H9 (cell line): Measurements from ENCODE around the gene RRP36. TPM values are rescaled to one million over a fixed set of nuclear protein-coding genes. Genes with fewer than 3 reads are reported as not detected.
A peak's percentile ranks its signal among the peaks of the same experiment; 100 is the strongest.

ENCODE experiments used
- DNase-seq: peaks from one replicate; pipeline ENCODE4 v3.0.0-alpha.2; 2017
- H2AFZ ChIP-seq: one replicate; pipeline ENCODE4 v1.6.1; 2013; ENCODE audit warnings: mild to moderate bottlenecking, low read length, control low read depth, moderate library complexity
- H2AK5ac ChIP-seq: 2 replicates; pipeline ENCODE4 v1.6.1; 2013; ENCODE audit warnings: low read length, control low read depth, mixed read lengths; ENCODE audit not compliant: insufficient read length
- H2BK120ac ChIP-seq: one replicate; pipeline ENCODE4 v1.6.1; 2013; ENCODE audit warnings: low read depth, mild to moderate bottlenecking, low read length, control low read depth, inconsistent platforms; ENCODE audit not compliant: poor library complexity, severe bottlenecking
- H2BK12ac ChIP-seq: 2 replicates; pipeline ENCODE4 v1.6.1; 2013; ENCODE audit warnings: low read length, control low read depth, mixed read lengths, low read depth; ENCODE audit not compliant: insufficient read length
- H2BK15ac ChIP-seq: 2 replicates; pipeline ENCODE4 v1.6.1; 2013; ENCODE audit warnings: low read depth, low read length, control low read depth
- H2BK20ac ChIP-seq: one replicate; pipeline ENCODE4 v1.6.1; 2013; ENCODE audit warnings: low read depth, mild to moderate bottlenecking, low read length, control low read depth, inconsistent platforms; ENCODE audit not compliant: poor library complexity, severe bottlenecking
- H2BK5ac ChIP-seq: 2 replicates; pipeline ENCODE4 v1.6.1; 2013; ENCODE audit warnings: low read length, control low read depth, mixed read lengths; ENCODE audit not compliant: insufficient read length
- H3K14ac ChIP-seq: 2 replicates; pipeline ENCODE4 v1.6.1; 2013; ENCODE audit warnings: low read length, control low read depth; ENCODE audit not compliant: insufficient read depth
- H3K18ac ChIP-seq: 2 replicates; pipeline ENCODE4 v1.6.1; 2013; ENCODE audit warnings: low read depth, mild to moderate bottlenecking, mixed read lengths, low read length, control low read depth; ENCODE audit not compliant: insufficient read length
- H3K23ac ChIP-seq: 2 replicates; pipeline ENCODE4 v1.6.1; 2013; ENCODE audit warnings: low read length, control low read depth, mixed read lengths, low read depth; ENCODE audit not compliant: insufficient read length
- H3K23me2 ChIP-seq: 2 replicates; pipeline ENCODE4 v1.6.1; 2013; ENCODE audit warnings: low read depth, mild to moderate bottlenecking, mixed read lengths, low read length, control low read depth; ENCODE audit not compliant: insufficient read length, poor library complexity, severe bottlenecking
- H3K27ac ChIP-seq: 2 replicates; pipeline ENCODE4 v1.5.1; 2013; ENCODE audit warnings: low read length, control low read depth, mixed read lengths, low read depth; ENCODE audit not compliant: insufficient read length
- H3K27me3 ChIP-seq: 2 replicates; pipeline ENCODE4 v1.6.1; 2013; ENCODE audit warnings: low read length, control low read depth, inconsistent platforms; ENCODE audit not compliant: insufficient read depth
- H3K4ac ChIP-seq: 2 replicates; pipeline ENCODE4 v1.6.1; 2013; ENCODE audit warnings: low read depth, mild to moderate bottlenecking, control low read depth, inconsistent platforms, low read length, moderate library complexity
- H3K4me1 ChIP-seq: 2 replicates; pipeline ENCODE4 v1.6.1; 2013; ENCODE audit warnings: low read length, control low read depth, inconsistent platforms; ENCODE audit not compliant: insufficient read depth
- H3K4me2 ChIP-seq: 2 replicates; pipeline ENCODE4 v1.6.1; 2013; ENCODE audit warnings: low read length, control low read depth, mixed read lengths; ENCODE audit not compliant: insufficient read length, insufficient read depth
- H3K56ac ChIP-seq: 2 replicates; pipeline ENCODE4 v1.6.1; 2013; ENCODE audit warnings: low read depth, mild to moderate bottlenecking, mixed read lengths, low read length, control low read depth; ENCODE audit not compliant: insufficient read length
- H3K79me1 ChIP-seq: 2 replicates; pipeline ENCODE4 v1.6.1; 2013; ENCODE audit warnings: low read depth, mild to moderate bottlenecking, moderate library complexity, low read length, control low read depth, inconsistent platforms; ENCODE audit not compliant: insufficient read depth, poor library complexity, severe bottlenecking
- H3K79me2 ChIP-seq: 2 replicates; pipeline ENCODE4 v1.6.1; 2013; ENCODE audit warnings: low read length, control low read depth, inconsistent platforms; ENCODE audit not compliant: insufficient read depth
- H3K9ac ChIP-seq: 2 replicates; pipeline ENCODE4 v1.6.1; 2013; ENCODE audit warnings: low read length, control low read depth, mixed read lengths; ENCODE audit not compliant: insufficient read length; ENCODE audit errors: extremely low read depth
- H3K9me3 ChIP-seq: one replicate; pipeline ENCODE4 v1.6.1; 2013; ENCODE audit warnings: low read depth, low read length, inconsistent platforms; ENCODE audit not compliant: control insufficient read depth
- H3T11ph ChIP-seq: one replicate; pipeline ENCODE4 v1.6.1; 2013; ENCODE audit warnings: mild to moderate bottlenecking, low read length, control low read depth, inconsistent platforms
- H4K20me1 ChIP-seq: one replicate; pipeline ENCODE4 v1.6.1; 2013; ENCODE audit not compliant: control insufficient read depth, insufficient read length, insufficient read depth
- H4K5ac ChIP-seq: 2 replicates; pipeline ENCODE4 v1.6.1; 2013; ENCODE audit warnings: low read depth, mild to moderate bottlenecking, mixed read lengths, low read length, control low read depth; ENCODE audit not compliant: insufficient read length
- H4K8ac ChIP-seq: replicated peaks from 2 replicates; pipeline ENCODE4 v1.6.1; 2013; ENCODE audit warnings: low read length, control low read depth, mixed read lengths, low read depth; ENCODE audit not compliant: insufficient read length
- H4K91ac ChIP-seq: 2 replicates; pipeline ENCODE4 v1.6.1; 2013; ENCODE audit warnings: low read depth, mild to moderate bottlenecking, moderate library complexity, mixed read lengths, low read length, control low read depth; ENCODE audit not compliant: insufficient read length
- H3K27ac Mint-ChIP-seq, 3 experiments: 2 replicates in 2 of 3; 3 replicates in 1 of 3; pipeline ENCODE4 v1.8.0; 2020 to 2021; ENCODE audit warnings: mixed read lengths in 3 of 3, mild to moderate bottlenecking in 1 of 3, moderate library complexity in 1 of 3
- H3K27me3 Mint-ChIP-seq: 2 replicates; pipeline ENCODE4 v1.8.0; 2021; ENCODE audit warnings: low read depth, mild to moderate bottlenecking, moderate library complexity, mixed read lengths
- H3K36me3 Mint-ChIP-seq, 3 experiments: 2 replicates in 2 of 3; 3 replicates in 1 of 3; pipeline ENCODE4 v1.8.0; 2020 to 2021; ENCODE audit warnings: low read depth in 3 of 3, mixed read lengths in 3 of 3; ENCODE audit not compliant: insufficient read depth in 1 of 3
- H3K4me1 Mint-ChIP-seq, 2 experiments: 2 replicates each; pipeline ENCODE4 v1.8.0; 2020; ENCODE audit warnings: mixed read lengths in 2 of 2
- H3K4me3 Mint-ChIP-seq, 2 experiments: 2 replicates in 1 of 2; 3 replicates in 1 of 2; pipeline ENCODE4 v1.8.0; 2020 to 2021; ENCODE audit warnings: mild to moderate bottlenecking in 2 of 2, mixed read lengths in 2 of 2, moderate library complexity in 1 of 2
- H3K9me3 Mint-ChIP-seq, 2 experiments: 2 replicates in 1 of 2; 3 replicates in 1 of 2; pipeline ENCODE4 v1.8.0; 2020; ENCODE audit warnings: mild to moderate bottlenecking in 2 of 2, mixed read lengths in 2 of 2, moderate library complexity in 1 of 2
- WGBS: extraction: QIAGEN DNeasy Blood & Tissue Kit; methylation state at CpG from one replicate; pipeline ENCODE4 v1.1.7; 2013; ENCODE audit warnings: missing lambda C conversion rate, low lambda C conversion rate, mixed read lengths; ENCODE audit not compliant: insufficient read length; ENCODE audit errors: extremely low coverage; 5-methylcytosine and 5-hydroxymethylcytosine counted together
- total RNA-seq: library from RNA; stranded (reverse); gene quantifications from 2 replicates; pipeline ENCODE4 v1.2.1, GENCODE V29; 2021
- TF ChIP-seq, protein P1 (sequence below): fragments of 200-600 bp; sonication (generic); conservative IDR thresholded peaks from 3 replicates; pipeline ENCODE4 v1.8.0; 2021; ENCODE audit warnings: antibody characterized with exemption, mild to moderate bottlenecking

Gene RRP36
- total RNA-seq, 1 experiment from 2014 or later: 117 TPM

DNA sequence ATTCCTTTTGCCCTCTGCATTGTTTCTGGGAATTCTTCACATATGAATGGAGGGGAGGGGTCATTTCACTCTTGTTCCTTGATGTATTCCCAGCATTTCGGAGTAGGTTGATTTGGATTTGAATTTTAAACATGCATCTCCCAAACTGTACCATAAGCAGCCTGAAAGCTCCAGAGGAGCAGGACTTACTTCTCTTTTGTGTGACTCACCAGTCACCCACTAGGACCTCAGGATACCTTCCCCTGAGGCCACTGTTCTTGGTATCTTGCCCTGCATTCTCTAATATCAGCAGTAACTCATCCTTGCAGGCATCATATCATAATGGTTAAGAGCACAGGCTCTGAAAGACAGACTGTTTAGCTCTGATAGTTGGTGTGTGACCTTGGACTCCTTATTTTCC, 37.1 kb downstream of the RRP36 start:
- no peak overlapping the region for H3K27ac ChIP-seq
- no peak for DNase-seq

More for the DNA sequence above, 37.1 kb downstream of the RRP36 start:
- Mint-ChIP-seq H3K9me3 (peaks cover 0 to 3% of the 10 kb centered on the region in 2 experiments; a peak in 1 of 5 replicates), H3K36me3 (peaks cover 15 to 39% (median 25%) of the 10 kb centered on the region in 3 experiments), H3K4me1 (peaks cover 24 to 29% of the 10 kb centered on the region in 2 experiments), H3K27ac (peak overlapping the region in 2 of 3 experiments; percentile 98 to 100; a peak in 3 of 7 replicates), H3K4me3 (peak overlapping the region; percentile 93 to 96), H3K27me3 (no peaks in the 10 kb centered on the region)
- 0 out of 2 replicates have a peak, but pooled peaks cover 4% of the 10 kb centered on the region for H3K4me1 ChIP-seq
- no peaks in the 10 kb centered on the region for H3K9me3 ChIP-seq
- H3K79me2 ChIP-seq: peaks cover 10% of the 10 kb centered on the region; the same call in 1 of the 2 replicates
- no peak overlapping the region for H2BK12ac ChIP-seq
- H2BK5ac ChIP-seq: no peak overlapping the region
- H4K20me1 ChIP-seq: no peaks in the 10 kb centered on the region
- no peak overlapping the region for H4K5ac ChIP-seq
- no CpG with 5 or more reads among the region's 1 CpG for WGBS
- H3K4ac ChIP-seq: no peak overlapping the region
- no peak overlapping the region for H3K23ac ChIP-seq
- no peak overlapping the region for H2BK120ac ChIP-seq
- H2BK20ac ChIP-seq: no peak overlapping the region
- H4K91ac ChIP-seq: no peak overlapping the region
- H3K23me2 ChIP-seq: no peaks in the 10 kb centered on the region
- H2AFZ ChIP-seq: no peak overlapping the region
- TF ChIP-seq, protein P1, sequence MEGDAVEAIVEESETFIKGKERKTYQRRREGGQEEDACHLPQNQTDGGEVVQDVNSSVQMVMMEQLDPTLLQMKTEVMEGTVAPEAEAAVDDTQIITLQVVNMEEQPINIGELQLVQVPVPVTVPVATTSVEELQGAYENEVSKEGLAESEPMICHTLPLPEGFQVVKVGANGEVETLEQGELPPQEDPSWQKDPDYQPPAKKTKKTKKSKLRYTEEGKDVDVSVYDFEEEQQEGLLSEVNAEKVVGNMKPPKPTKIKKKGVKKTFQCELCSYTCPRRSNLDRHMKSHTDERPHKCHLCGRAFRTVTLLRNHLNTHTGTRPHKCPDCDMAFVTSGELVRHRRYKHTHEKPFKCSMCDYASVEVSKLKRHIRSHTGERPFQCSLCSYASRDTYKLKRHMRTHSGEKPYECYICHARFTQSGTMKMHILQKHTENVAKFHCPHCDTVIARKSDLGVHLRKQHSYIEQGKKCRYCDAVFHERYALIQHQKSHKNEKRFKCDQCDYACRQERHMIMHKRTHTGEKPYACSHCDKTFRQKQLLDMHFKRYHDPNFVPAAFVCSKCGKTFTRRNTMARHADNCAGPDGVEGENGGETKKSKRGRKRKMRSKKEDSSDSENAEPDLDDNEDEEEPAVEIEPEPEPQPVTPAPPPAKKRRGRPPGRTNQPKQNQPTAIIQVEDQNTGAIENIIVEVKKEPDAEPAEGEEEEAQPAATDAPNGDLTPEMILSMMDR: no peak
- H3K18ac ChIP-seq: no peak overlapping the region
- H3K56ac ChIP-seq: no peak overlapping the region
- H2AK5ac ChIP-seq: no peak overlapping the region
- no peak overlapping the region for H3T11ph ChIP-seq
- H3K4me2 ChIP-seq: peak overlapping the region; percentile 83
- peak overlapping the region; percentile 89 for H3K9ac ChIP-seq
- no peak overlapping the region for H2BK15ac ChIP-seq
- no peak overlapping the region for H3K14ac ChIP-seq
- no peaks in the 10 kb centered on the region for H3K27me3 ChIP-seq
- H3K79me1 ChIP-seq: peaks cover 3% of the 10 kb centered on the region
- no peak overlapping the region for H4K8ac ChIP-seq
